ENCODE measurements around the gene TSR1. TPM values are rescaled to one million over a fixed set of nuclear protein-coding genes. Genes with fewer than 3 reads are reported as not detected.

The TSR1 gene
- total RNA-seq, 1 experiment from 2014 or later = 44.7 TPM

DNA sequence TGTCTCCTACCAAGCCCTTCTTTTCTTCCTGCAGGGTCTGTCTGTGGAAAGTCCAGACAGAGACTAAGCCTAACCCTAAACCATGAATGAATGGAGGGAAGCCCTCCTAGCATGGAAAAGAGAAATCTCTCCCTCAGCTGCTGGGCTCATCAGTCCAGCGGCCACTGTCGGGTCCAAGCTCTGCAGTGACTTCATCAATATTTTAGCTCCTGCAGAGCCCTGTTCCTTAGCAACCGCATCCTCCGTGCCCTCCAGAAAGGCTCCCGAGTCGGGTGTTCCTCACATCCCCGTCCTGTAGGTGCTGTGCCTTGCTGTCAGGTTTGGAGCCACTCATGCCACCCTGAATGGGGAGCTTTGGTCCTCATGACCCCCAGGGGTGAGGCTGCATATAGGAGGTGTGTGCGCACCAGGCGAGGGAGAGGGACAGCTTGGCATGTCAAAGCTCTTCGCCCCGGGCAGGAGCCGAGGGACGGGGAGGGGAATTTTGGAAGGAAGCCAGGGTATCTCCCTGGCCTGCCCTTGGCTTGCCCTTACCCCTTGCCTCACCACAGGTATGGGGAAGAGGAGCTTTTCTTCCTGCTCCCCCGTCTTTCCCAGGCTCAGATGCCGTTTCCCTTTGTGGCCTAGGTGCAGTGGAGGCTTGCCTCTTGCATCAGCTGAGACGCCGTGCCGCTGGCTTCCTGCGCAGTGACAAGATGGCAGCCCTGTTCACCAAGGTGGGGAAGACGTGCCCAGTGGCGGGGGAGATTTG, 24.9 kb upstream of the TSR1 start:
- intact Hi-C loops (cut with micrococcal nuclease; ENCODE audit: unreplicated experiment) = no loop called here
- no peak for ATAC-seq

GRCh38 chr17:2357931-2358434, 21.7 kb upstream of the TSR1 start:
- CTCF ChIA-PET = no interaction called here
- TF ChIP-seq, protein P1, sequence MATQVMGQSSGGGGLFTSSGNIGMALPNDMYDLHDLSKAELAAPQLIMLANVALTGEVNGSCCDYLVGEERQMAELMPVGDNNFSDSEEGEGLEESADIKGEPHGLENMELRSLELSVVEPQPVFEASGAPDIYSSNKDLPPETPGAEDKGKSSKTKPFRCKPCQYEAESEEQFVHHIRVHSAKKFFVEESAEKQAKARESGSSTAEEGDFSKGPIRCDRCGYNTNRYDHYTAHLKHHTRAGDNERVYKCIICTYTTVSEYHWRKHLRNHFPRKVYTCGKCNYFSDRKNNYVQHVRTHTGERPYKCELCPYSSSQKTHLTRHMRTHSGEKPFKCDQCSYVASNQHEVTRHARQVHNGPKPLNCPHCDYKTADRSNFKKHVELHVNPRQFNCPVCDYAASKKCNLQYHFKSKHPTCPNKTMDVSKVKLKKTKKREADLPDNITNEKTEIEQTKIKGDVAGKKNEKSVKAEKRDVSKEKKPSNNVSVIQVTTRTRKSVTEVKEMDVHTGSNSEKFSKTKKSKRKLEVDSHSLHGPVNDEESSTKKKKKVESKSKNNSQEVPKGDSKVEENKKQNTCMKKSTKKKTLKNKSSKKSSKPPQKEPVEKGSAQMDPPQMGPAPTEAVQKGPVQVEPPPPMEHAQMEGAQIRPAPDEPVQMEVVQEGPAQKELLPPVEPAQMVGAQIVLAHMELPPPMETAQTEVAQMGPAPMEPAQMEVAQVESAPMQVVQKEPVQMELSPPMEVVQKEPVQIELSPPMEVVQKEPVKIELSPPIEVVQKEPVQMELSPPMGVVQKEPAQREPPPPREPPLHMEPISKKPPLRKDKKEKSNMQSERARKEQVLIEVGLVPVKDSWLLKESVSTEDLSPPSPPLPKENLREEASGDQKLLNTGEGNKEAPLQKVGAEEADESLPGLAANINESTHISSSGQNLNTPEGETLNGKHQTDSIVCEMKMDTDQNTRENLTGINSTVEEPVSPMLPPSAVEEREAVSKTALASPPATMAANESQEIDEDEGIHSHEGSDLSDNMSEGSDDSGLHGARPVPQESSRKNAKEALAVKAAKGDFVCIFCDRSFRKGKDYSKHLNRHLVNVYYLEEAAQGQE (IDR thresholded peaks at IDR 0.05; ENCODE audit: insufficient read depth in 1 of 2, low read depth in 2 of 2, low read length in 1 of 2) = no peak
- TF ChIP-seq TCF7L2 (IDR thresholded peaks at IDR 0.05; ENCODE audit: low read depth, low read length) (no peak), SIN3A (IDR thresholded peaks at IDR 0.05; ENCODE audit: borderline replicate concordance, insufficient read depth, low read depth, low read length) (no peak), POLR2AphosphoS5 (IDR thresholded peaks at IDR 0.05; ENCODE audit: low read depth, low read length) (no peak)
- TF ChIP-seq, protein P2, sequence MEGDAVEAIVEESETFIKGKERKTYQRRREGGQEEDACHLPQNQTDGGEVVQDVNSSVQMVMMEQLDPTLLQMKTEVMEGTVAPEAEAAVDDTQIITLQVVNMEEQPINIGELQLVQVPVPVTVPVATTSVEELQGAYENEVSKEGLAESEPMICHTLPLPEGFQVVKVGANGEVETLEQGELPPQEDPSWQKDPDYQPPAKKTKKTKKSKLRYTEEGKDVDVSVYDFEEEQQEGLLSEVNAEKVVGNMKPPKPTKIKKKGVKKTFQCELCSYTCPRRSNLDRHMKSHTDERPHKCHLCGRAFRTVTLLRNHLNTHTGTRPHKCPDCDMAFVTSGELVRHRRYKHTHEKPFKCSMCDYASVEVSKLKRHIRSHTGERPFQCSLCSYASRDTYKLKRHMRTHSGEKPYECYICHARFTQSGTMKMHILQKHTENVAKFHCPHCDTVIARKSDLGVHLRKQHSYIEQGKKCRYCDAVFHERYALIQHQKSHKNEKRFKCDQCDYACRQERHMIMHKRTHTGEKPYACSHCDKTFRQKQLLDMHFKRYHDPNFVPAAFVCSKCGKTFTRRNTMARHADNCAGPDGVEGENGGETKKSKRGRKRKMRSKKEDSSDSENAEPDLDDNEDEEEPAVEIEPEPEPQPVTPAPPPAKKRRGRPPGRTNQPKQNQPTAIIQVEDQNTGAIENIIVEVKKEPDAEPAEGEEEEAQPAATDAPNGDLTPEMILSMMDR (IDR thresholded peaks at IDR 0.05) = no peak
- no peak overlapping the region for H3K27ac ChIP-seq (ENCODE audit: low read length)
- BruUV-seq (replicated peaks) = no TSS peak
- intact Hi-C loops (cut with micrococcal nuclease; ENCODE audit: unreplicated experiment) = no loop called here
- H3K4me1 ChIP-seq (ENCODE audit: control insufficient read depth, insufficient read depth, low read length) = no peaks in the 10 kb centered on the region
- no peak for DNase-seq (ENCODE audit: low read depth, low spot score)
- no peaks in the 10 kb centered on the region for H3K36me3 ChIP-seq (ENCODE audit: control insufficient read depth, insufficient read depth, low read length)
- ATAC-seq = no peak
- no peaks in the 10 kb centered on the region for H3K9me3 ChIP-seq (ENCODE audit: control insufficient read depth, insufficient read depth, low read depth, low read length)
- POLR2A ChIA-PET = no interaction called here
- in situ Hi-C loops (cut with HindIII; ENCODE audit: low pct_unique_long_range_greater_than_20kb, low sequenced_read_pairs) = no loop called here
- H3K4me3 ChIP-seq (ENCODE audit: low read depth in 2 of 2, low read length in 2 of 2) = no peak overlapping the region
- no peaks in the 10 kb centered on the region for H3K27me3 ChIP-seq (ENCODE audit: control insufficient read depth, insufficient read depth, low read length)

More for the DNA sequence above, 24.9 kb upstream of the TSR1 start:
- H3K9me3 ChIP-seq (ENCODE audit: control insufficient read depth, insufficient read depth, low read depth, low read length) = no peaks in the 10 kb centered on the region
- H3K27ac ChIP-seq (ENCODE audit: low read length) = no peak overlapping the region
- BruUV-seq (replicated peaks) = no TSS peak
- in situ Hi-C loops (cut with HindIII; ENCODE audit: low pct_unique_long_range_greater_than_20kb, low sequenced_read_pairs) = no loop called here
- no peak overlapping the region for H3K4me3 ChIP-seq (ENCODE audit: low read depth in 2 of 2, low read length in 2 of 2)
- no peak for DNase-seq (ENCODE audit: low read depth, low spot score)
- no peaks in the 10 kb centered on the region for H3K36me3 ChIP-seq (ENCODE audit: control insufficient read depth, insufficient read depth, low read length)
- CTCF ChIA-PET = interaction anchor here (0.8 kb wide), 1 partner anchor 21 kb away, joined by 3 read pairs; no protein-coding TSS in a partner anchor
- POLR2A ChIA-PET = no interaction called here
- H3K27me3 ChIP-seq (ENCODE audit: control insufficient read depth, insufficient read depth, low read length) = no peaks in the 10 kb centered on the region
- TF ChIP-seq TCF7L2 (IDR thresholded peaks at IDR 0.05; ENCODE audit: low read depth, low read length) (no peak), SIN3A (IDR thresholded peaks at IDR 0.05; ENCODE audit: borderline replicate concordance, insufficient read depth, low read depth, low read length) (no peak), POLR2AphosphoS5 (IDR thresholded peaks at IDR 0.05; ENCODE audit: low read depth, low read length) (no peak)
- TF ChIP-seq, protein P1 (IDR thresholded peaks at IDR 0.05; ENCODE audit: insufficient read depth in 1 of 2, low read depth in 2 of 2, low read length in 1 of 2) = no peak
- TF ChIP-seq, protein P2 (IDR thresholded peaks at IDR 0.05) = no peak
- H3K4me1 ChIP-seq (ENCODE audit: control insufficient read depth, insufficient read depth, low read length) = no peaks in the 10 kb centered on the region
